H1 (cell line): ENCODE measurements around the gene BBX. TPM values are rescaled to one million over a fixed set of nuclear protein-coding genes. Genes with fewer than 3 reads are reported as not detected.

Experiments
- CTCF ChIA-PET: fragments of 300-600 bp; sonication (Branson Sonifier 250); formaldehyde crosslinking; loops from one replicate; lab custom pipeline; 2021; ENCODE audit not compliant: partially characterized antibody; lab: Charles Lee
- POLR2A ChIA-PET: fragments of 300-600 bp; sonication (Branson Sonifier 250); formaldehyde crosslinking; loops from one replicate; lab custom pipeline; 2021; ENCODE audit warnings: inconsistent platforms; ENCODE audit not compliant: partially characterized antibody; lab: Charles Lee
- DNase-seq, 2 experiments: peaks; one replicate each; pipeline versions ENCODE4 v3.0.0 to v3.0.0-alpha.2; 2010 to 2022; ENCODE audit warnings: low spot score in 2 of 2, low read depth in 1 of 2, mixed read lengths in 1 of 2
- FAIRE-seq: peaks from 2 replicates; lab custom pipeline; 2011; peaks lifted over from hg19 to GRCh38; lab: Jason Lieb, UNC
- H2AFZ ChIP-seq: 2 replicates; pipeline ENCODE4 v1.8.1; 2012; ENCODE audit warnings: low read length, inconsistent platforms
- H2AK5ac ChIP-seq: 2 replicates; pipeline ENCODE4 v1.6.1; 2013; ENCODE audit warnings: low read depth, low read length
- H2BK120ac ChIP-seq: replicated peaks from 2 replicates; pipeline ENCODE3; 2013; ENCODE audit warnings: low read depth, low read length, inconsistent platforms
- H2BK12ac ChIP-seq: 2 replicates; pipeline ENCODE4 v1.6.1; 2013; ENCODE audit warnings: low read depth, low read length
- H2BK15ac ChIP-seq: 2 replicates; pipeline ENCODE4 v1.6.1; 2013; ENCODE audit warnings: low read length
- H2BK20ac ChIP-seq: 2 replicates; pipeline ENCODE4 v1.6.1; 2013; ENCODE audit warnings: low read length
- H2BK5ac ChIP-seq: 2 replicates; pipeline ENCODE4 v1.6.1; 2013; ENCODE audit warnings: low read depth, low read length
- H3K14ac ChIP-seq: 2 replicates; pipeline ENCODE4 v1.6.1; 2013; ENCODE audit warnings: inconsistent platforms; ENCODE audit not compliant: insufficient read length
- H3K18ac ChIP-seq: 2 replicates; pipeline ENCODE4 v1.6.1; 2013; ENCODE audit warnings: low read length; ENCODE audit errors: extremely low read depth
- H3K23ac ChIP-seq: 2 replicates; pipeline ENCODE4 v1.6.1; 2013; ENCODE audit warnings: inconsistent platforms; ENCODE audit not compliant: insufficient read length
- H3K23me2 ChIP-seq: 2 replicates; pipeline ENCODE4 v1.6.1; 2013; ENCODE audit warnings: low read depth, low read length
- H3K27ac ChIP-seq: 2 replicates; pipeline ENCODE4 v1.6.1; 2011; ENCODE audit warnings: low read depth, low read length, inconsistent platforms
- H3K27me3 ChIP-seq, 4 experiments: replicated peaks in 1 of 4; 1 replicate in 1 of 4; 2 replicates in 3 of 4; pipeline versions ENCODE4 v1.6.1 to v1.8.1; 2011 to 2013; ENCODE audit warnings: low read length in 3 of 4, mild to moderate bottlenecking in 3 of 4, inconsistent platforms in 2 of 4, mixed read lengths in 2 of 4, moderate library complexity in 1 of 4; ENCODE audit not compliant: control insufficient read depth in 3 of 4, insufficient read depth in 3 of 4; ENCODE audit errors: extremely low read depth in 1 of 4
- H3K36me3 ChIP-seq, 4 experiments: 2 replicates each; pipeline versions ENCODE4 v1.6.1 to v1.8.1; 2011 to 2013; ENCODE audit warnings: mild to moderate bottlenecking in 4 of 4, low read length in 3 of 4, moderate library complexity in 2 of 4, control low read depth in 1 of 4, inconsistent platforms in 1 of 4; ENCODE audit not compliant: insufficient read depth in 4 of 4, control insufficient read depth in 2 of 4
- H3K4ac ChIP-seq: replicated peaks from 2 replicates; pipeline ENCODE3; 2013; ENCODE audit warnings: low read length, low read depth, mixed read lengths, inconsistent platforms; ENCODE audit not compliant: insufficient read length
- H3K4me1 ChIP-seq, 4 experiments: replicated peaks in 1 of 4; 1 replicate in 1 of 4; 2 replicates in 3 of 4; pipeline versions ENCODE4 v1.6.1 to v1.8.1; 2011 to 2013; ENCODE audit warnings: low read length in 3 of 4, inconsistent platforms in 2 of 4, mixed read lengths in 1 of 4; ENCODE audit not compliant: insufficient read depth in 4 of 4, control insufficient read depth in 3 of 4
- H3K4me2 ChIP-seq, 2 experiments: 2 replicates each; pipeline versions ENCODE4 v1.6.1 to v1.8.1; 2011 to 2013; ENCODE audit warnings: low read depth in 2 of 2, low read length in 2 of 2, control low read depth in 1 of 2, inconsistent platforms in 1 of 2, mild to moderate bottlenecking in 1 of 2; ENCODE audit not compliant: insufficient read depth in 1 of 2
- H3K4me3 ChIP-seq, 4 experiments: fragments of 200-600, 300-600 bp in 1 of 4; sonication (generic), shearing (Covaris generic), sonication (Bioruptor Twin) in 1 of 4; 2 replicates each; pipeline versions ENCODE4 v1.5.1 to v1.8.1; 2011 to 2016; ENCODE audit warnings: low read length in 4 of 4, low read depth in 3 of 4, control low read depth in 2 of 4, inconsistent platforms in 2 of 4, mild to moderate bottlenecking in 2 of 4, mixed read lengths in 1 of 4, moderate library complexity in 1 of 4; ENCODE audit not compliant: insufficient read depth in 2 of 4; ENCODE audit errors: extremely low read depth in 1 of 4
- H3K56ac ChIP-seq: replicated peaks from 2 replicates; pipeline ENCODE3; 2013; ENCODE audit warnings: low read depth, mild to moderate bottlenecking, mixed read lengths, low read length, inconsistent platforms; ENCODE audit not compliant: insufficient read length
- H3K79me1 ChIP-seq: 2 replicates; pipeline ENCODE4 v1.6.1; 2013; ENCODE audit warnings: low read depth, low read length, control low read depth
- H3K79me2 ChIP-seq, 2 experiments: 2 replicates each; pipeline versions ENCODE4 v1.6.1 to v1.8.1; 2012 to 2013; ENCODE audit warnings: low read length in 2 of 2, mild to moderate bottlenecking in 2 of 2, inconsistent platforms in 1 of 2; ENCODE audit not compliant: insufficient read depth in 2 of 2, control insufficient read depth in 1 of 2
- H3K9ac ChIP-seq, 4 experiments: replicated peaks in 1 of 4; 1 replicate in 1 of 4; 2 replicates in 3 of 4; pipeline versions ENCODE4 v1.6.1 to v1.8.1; 2011 to 2013; ENCODE audit warnings: low read depth in 3 of 4, low read length in 3 of 4, control low read depth in 2 of 4, mild to moderate bottlenecking in 2 of 4, moderate library complexity in 2 of 4, inconsistent platforms in 1 of 4; ENCODE audit errors: extremely low read depth in 1 of 4
- H3K9me3 ChIP-seq, 2 experiments: 2 replicates each; pipeline versions ENCODE4 v1.6.1 to v1.8.1; 2012 to 2013; ENCODE audit warnings: mild to moderate bottlenecking in 2 of 2, moderate library complexity in 2 of 2, control low read depth in 1 of 2, inconsistent platforms in 1 of 2, low read depth in 1 of 2, low read length in 1 of 2, mixed read lengths in 1 of 2; ENCODE audit not compliant: insufficient read depth in 2 of 2
- H4K20me1 ChIP-seq, 2 experiments: replicated peaks in 1 of 2; 2 replicates each; pipeline versions ENCODE3 to v1.8.1; 2011 to 2013; ENCODE audit warnings: inconsistent platforms in 2 of 2, low read length in 2 of 2, mild to moderate bottlenecking in 1 of 2; ENCODE audit not compliant: insufficient read depth in 2 of 2, control insufficient read depth in 1 of 2
- H4K5ac ChIP-seq: 2 replicates; pipeline ENCODE4 v1.6.1; 2013; ENCODE audit warnings: low read length, low read depth, mixed read lengths, inconsistent platforms; ENCODE audit not compliant: insufficient read length
- H4K8ac ChIP-seq: 2 replicates; pipeline ENCODE4 v1.8.0; 2013; ENCODE audit warnings: mild to moderate bottlenecking, moderate library complexity, low read length, inconsistent platforms; ENCODE audit not compliant: insufficient read depth; ENCODE audit errors: extremely low read depth
- H4K91ac ChIP-seq: replicated peaks from 2 replicates; pipeline ENCODE3; 2013; ENCODE audit warnings: low read length, mixed read lengths, inconsistent platforms; ENCODE audit not compliant: insufficient read length
- ATF3 ChIP-seq: IDR thresholded peaks from 2 replicates; pipeline ENCODE4 v1.6.1; 2011; ENCODE audit warnings: low read depth, mild to moderate bottlenecking, low read length; ENCODE audit not compliant: insufficient read depth
- GABPA ChIP-seq: IDR thresholded peaks from 2 replicates; pipeline ENCODE4 v1.6.1; 2011; ENCODE audit warnings: mild to moderate bottlenecking, low read length, moderate library complexity, borderline replicate concordance; ENCODE audit not compliant: insufficient read depth
- POLR2AphosphoS5 ChIP-seq: IDR thresholded peaks from 2 replicates; pipeline ENCODE4 v1.6.1; 2011; ENCODE audit warnings: low read depth, low read length
- POU5F1 ChIP-seq: IDR thresholded peaks from 2 replicates; pipeline ENCODE4 v1.6.1; 2011; ENCODE audit warnings: low read depth, mild to moderate bottlenecking, low read length, moderate library complexity
- SIX5 ChIP-seq: IDR thresholded peaks from 2 replicates; pipeline ENCODE4 v1.6.1; 2011; ENCODE audit warnings: mild to moderate bottlenecking, low read depth, low read length
- WGBS, 2 experiments: shearing (Covaris generic) in 1 of 2; methylation state at CpG; one replicate each; pipeline versions ENCODE4 v1.1.6 to v1.1.7; 2013 to 2015; ENCODE audit warnings: low lambda C conversion rate in 2 of 2, mixed read lengths in 2 of 2, inconsistent platforms in 1 of 2, low coverage in 1 of 2, missing lambda C conversion rate in 1 of 2; ENCODE audit not compliant: insufficient replicate concordance in 2 of 2, insufficient coverage in 1 of 2, insufficient read length in 1 of 2; ENCODE audit errors: extremely low coverage in 1 of 2, missing lambda C conversion rate in 1 of 2; 5-methylcytosine and 5-hydroxymethylcytosine counted together
- polyA plus RNA-seq, 7 experiments: library from polyadenylated mRNA; depleted of rRNA in 3 of 7; stranded (reverse) in 5 of 7; unstranded in 2 of 7; fragments of >200 nt in 5 of 7; fragments of 200-250 nt in 2 of 7; gene quantifications; 1 replicate in 5 of 7; 2 replicates in 1 of 7; 4 replicates in 1 of 7; pipeline versions ENCODE4 v1.2.1 to v1.2.3, GENCODE V29; 2011 to 2013; ENCODE audit warnings: missing spikeins in 2 of 7, mixed read lengths in 2 of 7
- total RNA-seq: library from RNA; stranded (reverse); fragmentation: NEBNext Ultra II Directional; extraction: Animal tissue kit (Norgen Biotek cat#: 25700); gene quantifications from 2 replicates; pipeline ENCODE4 v1.2.1, GENCODE V29; 2021

Gene BBX
- total and polyA plus RNA-seq, 2 of the 8 experiments (the other 6 are each of a cell fraction or from before 2014, with no cell fraction given), result 11.0 to 42.5 TPM

- no peak for DNase-seq
- H3K23me2 ChIP-seq, result no peaks in the 10 kb centered on the region
Observed at GRCh38 chr3:107487490-107487889, 35.3 kb upstream of the BBX start.

More at GRCh38 chr3:107487490-107487889, 35.3 kb upstream of the BBX start:
- H2BK120ac ChIP-seq, result no peak overlapping the region
- no peaks in the 10 kb centered on the region for H3K9me3 ChIP-seq
- no peak for FAIRE-seq
- H4K91ac ChIP-seq, result no peak overlapping the region
- no peak overlapping the region for H2BK5ac ChIP-seq
- no peak overlapping the region for H3K4ac ChIP-seq
- CTCF ChIA-PET, result interaction anchor here (1.1 to 1.9 kb wide), 3 partner anchors 25 to 216 kb away, joined by 3 to 5 read pairs (median 4); no protein-coding TSS in a partner anchor
- H3K79me2 ChIP-seq, result no peaks in the 10 kb centered on the region
- H3K14ac ChIP-seq, result no peak overlapping the region
- POLR2A ChIA-PET, result no interaction called here
- H3K4me2 ChIP-seq, result no peak overlapping the region
- WGBS, 2 experiments, result 90% methylated on average over 2 of the region's 2 CpGs; no CpG with 5 or more reads in 1 of the 2 experiments
- H3K79me1 ChIP-seq, result no peaks in the 10 kb centered on the region
- H4K20me1 ChIP-seq, result no peaks in the 10 kb centered on the region
- no peak overlapping the region for H2AK5ac ChIP-seq
- H3K56ac ChIP-seq, result no peak overlapping the region
- H2BK15ac ChIP-seq, result no peak overlapping the region
- H3K9ac ChIP-seq, result no peak overlapping the region
- H3K4me3 ChIP-seq, result no peak overlapping the region
- H3K27me3 ChIP-seq, result no peaks in the 10 kb centered on the region
- no peak overlapping the region for H4K8ac ChIP-seq
- H3K4me1 ChIP-seq, result no peaks in the 10 kb centered on the region
- 0 out of 2 replicates have a peak overlapping the region, but pooled peaks have one; percentile 4 for H2AFZ ChIP-seq
- TF ChIP-seq POU5F1 (no peak), SIX5 (no peak), POLR2AphosphoS5 (no peak), GABPA (no peak), ATF3 (no peak)
- H2BK20ac ChIP-seq, result no peak overlapping the region
- H3K23ac ChIP-seq, result no peak overlapping the region
- no peak overlapping the region for H2BK12ac ChIP-seq
- H4K5ac ChIP-seq, result no peak overlapping the region
- no peak overlapping the region for H3K18ac ChIP-seq
- H3K27ac ChIP-seq, result no peak overlapping the region
- no peaks in the 10 kb centered on the region for H3K36me3 ChIP-seq
